K562 (cell line): ENCODE measurements around the gene RNASEH2A. TPM values are rescaled to one million over a fixed set of nuclear protein-coding genes. Genes with fewer than 3 reads are reported as not detected.

Experiments
- ARID1B ChIP-seq: fragments of 450-650 bp; IDR thresholded peaks from 2 replicates; pipeline ENCODE4 v1.6.1; 2016; ENCODE audit warnings: antibody characterized with exemption, mild to moderate bottlenecking, inconsistent platforms
- BRF1 ChIP-seq: IDR thresholded peaks from 3 replicates; pipeline ENCODE4 v1.6.1; 2011; ENCODE audit warnings: borderline replicate concordance, mild to moderate bottlenecking; ENCODE audit not compliant: insufficient read length; ENCODE audit errors: extremely low read depth
- CHCHD3 ChIP-seq: fragments of 250-450 bp; sonication (Bioruptor Pico); IDR thresholded peaks from 2 replicates; pipeline ENCODE4 v2.1.2; 2022; ENCODE audit warnings: mild to moderate bottlenecking
- DIDO1 ChIP-seq: fragments of 450-650 bp; IDR thresholded peaks from 2 replicates; pipeline ENCODE4 v1.6.1; 2016; ENCODE audit warnings: low read depth, missing biosample characterization, missing genetic modification characterization
- ETS2 ChIP-seq: IDR thresholded peaks from 2 replicates; pipeline ENCODE4 v1.6.1; 2016; ENCODE audit warnings: borderline replicate concordance, missing genetic modification characterization, mild to moderate bottlenecking, moderate library complexity, missing compliant biosample characterization; ENCODE audit not compliant: poor library complexity, severe bottlenecking
- ETV1 ChIP-seq: fragments of 450-650 bp; conservative IDR thresholded peaks from 2 replicates; pipeline ENCODE4 v1.6.1; 2016; ENCODE audit warnings: missing genetic modification characterization, control low read depth, low read depth, missing compliant biosample characterization
- GABPB1 ChIP-seq: sonication (generic); formaldehyde crosslinking; IDR thresholded peaks from 2 replicates; pipeline ENCODE4 v1.8.0; 2022; ENCODE audit warnings: mild to moderate bottlenecking, missing genetic modification reagents
- HLTF ChIP-seq: fragments of 450-650 bp; IDR thresholded peaks from 2 replicates; pipeline ENCODE4 v1.6.1; 2016
- HMG20B ChIP-seq: fragments of 250-450 bp; sonication (Bioruptor Pico); IDR thresholded peaks from 2 replicates; pipeline ENCODE4 v1.5.0; 2021; ENCODE audit warnings: mild to moderate bottlenecking
- HNRNPK ChIP-seq: fragments of 200-400 bp; formaldehyde crosslinking; IDR thresholded peaks from one replicate; pipeline ENCODE4 v1.6.1; 2018; ENCODE audit warnings: mild to moderate bottlenecking, low read depth, low read length; ENCODE audit not compliant: poor library complexity, severe bottlenecking
- KLF16 ChIP-seq: IDR thresholded peaks from 2 replicates; pipeline ENCODE4 v1.6.1; 2016; ENCODE audit warnings: antibody characterized with exemption
- MCM2 ChIP-seq: fragments of 450-650 bp; IDR thresholded peaks from 2 replicates; pipeline ENCODE4 v1.6.1; 2017; ENCODE audit warnings: low read depth, mild to moderate bottlenecking
- MYC ChIP-seq, 2 experiments: fragments of 250-450 bp in 1 of 2; sonication (Bioruptor Pico) in 1 of 2; IDR thresholded peaks; 2 replicates each; pipeline versions ENCODE4 v1.5.1 to v1.6.1; 2012 to 2021; ENCODE audit warnings: low read depth in 2 of 2, borderline replicate concordance in 1 of 2, improper control_type of control experiment in 1 of 2, low read length in 1 of 2, mild to moderate bottlenecking in 1 of 2, moderate library complexity in 1 of 2
- NCOA4 ChIP-seq: fragments of 450-650 bp; IDR thresholded peaks from 2 replicates; pipeline ENCODE4 v1.6.1; 2018; ENCODE audit warnings: mild to moderate bottlenecking; ENCODE audit not compliant: partially characterized antibody
- PHB ChIP-seq: fragments of 250-450 bp; sonication (Bioruptor Pico); IDR thresholded peaks from 2 replicates; pipeline ENCODE4 v1.5.0; 2021
- PHTF2 ChIP-seq: fragments of 250-450 bp; sonication (Bioruptor Pico); IDR thresholded peaks from 2 replicates; pipeline ENCODE4 v1.5.0; 2021; ENCODE audit warnings: mild to moderate bottlenecking
- RNF2 ChIP-seq: sonication (generic); IDR thresholded peaks from 2 replicates; pipeline ENCODE4 v1.6.1; 2016
- SP1 ChIP-seq: sonication (generic); formaldehyde crosslinking; IDR thresholded peaks from 2 replicates; pipeline ENCODE4 v1.8.1; 2022; ENCODE audit warnings: mild to moderate bottlenecking, missing genetic modification reagents
- TRIM25 ChIP-seq: fragments of 450-650 bp; IDR thresholded peaks from 2 replicates; pipeline ENCODE4 v1.7.0; 2016; ENCODE audit warnings: borderline replicate concordance
- ZFP36 ChIP-seq: fragments of 150-350 bp; IDR thresholded peaks from 2 replicates; pipeline ENCODE4 v1.6.1; 2018; ENCODE audit warnings: low read length, low read depth; ENCODE audit not compliant: partially characterized antibody
- ZNF184 ChIP-seq: sonication (generic); formaldehyde crosslinking; IDR thresholded peaks from 2 replicates; pipeline ENCODE4 v1.5.0; 2020; ENCODE audit warnings: missing genetic modification reagents
- ZNF197 ChIP-seq: fragments of 200-800 bp; sonication (Bioruptor generic); IDR thresholded peaks from 2 replicates; pipeline ENCODE4 v1.6.1; 2016; ENCODE audit warnings: low read depth, missing genetic modification characterization, missing compliant biosample characterization
- ZNF232 ChIP-seq: sonication (generic); formaldehyde crosslinking; IDR thresholded peaks from 2 replicates; pipeline ENCODE4 v1.8.0; 2022; ENCODE audit warnings: mild to moderate bottlenecking, missing genetic modification reagents
- ZNF384 ChIP-seq: IDR thresholded peaks from 2 replicates; pipeline ENCODE4 v1.6.1; 2012; ENCODE audit warnings: low read depth, low read length, improper control_type of control experiment
- polyA plus RNA-seq, 8 experiments: library from polyadenylated mRNA; depleted of rRNA in 4 of 8; stranded (reverse) in 5 of 8; unstranded in 3 of 8; fragments of >200 nt; fragmentation: Nextera tagmentation in 2 of 8; fragmentation: Illumina TruSeq in 1 of 8; extraction: Ambion mirVana in 2 of 8; extraction: Trizol in 1 of 8; gene quantifications; 2 replicates each; pipeline versions ENCODE4 v1.2.1 to v1.2.3, GENCODE V29; 2011 to 2014; ENCODE audit warnings: inconsistent platforms in 1 of 8, missing spikeins in 1 of 8
- total RNA-seq, 7 experiments: library from RNA; depleted of rRNA in 6 of 7; stranded (reverse); fragments of >200 nt in 6 of 7; fragmentation: Illumina TruSeq in 2 of 7; extraction: Trizol in 2 of 7; gene quantifications; 2 replicates each; pipeline versions ENCODE4 v1.2.1 to v1.2.3, GENCODE V29; 2011 to 2021; ENCODE audit warnings: low replicate concordance in 1 of 7
- TF ChIP-seq, protein P1 (sequence below): IDR thresholded peaks from 2 replicates; pipeline ENCODE4 v1.6.1; 2014; ENCODE audit warnings: antibody characterized with exemption
- TF ChIP-seq, protein P2 (sequence below): fragments of 250-450 bp; sonication (Bioruptor Pico); IDR thresholded peaks from 2 replicates; pipeline ENCODE4 v1.5.0; 2021

Gene RNASEH2A
- total and polyA plus RNA-seq, 9 of the 15 experiments (the other 6 are each of a cell fraction or from before 2014, with no cell fraction given): 22.3 to 78.0 (median 61.7) TPM

DNA sequence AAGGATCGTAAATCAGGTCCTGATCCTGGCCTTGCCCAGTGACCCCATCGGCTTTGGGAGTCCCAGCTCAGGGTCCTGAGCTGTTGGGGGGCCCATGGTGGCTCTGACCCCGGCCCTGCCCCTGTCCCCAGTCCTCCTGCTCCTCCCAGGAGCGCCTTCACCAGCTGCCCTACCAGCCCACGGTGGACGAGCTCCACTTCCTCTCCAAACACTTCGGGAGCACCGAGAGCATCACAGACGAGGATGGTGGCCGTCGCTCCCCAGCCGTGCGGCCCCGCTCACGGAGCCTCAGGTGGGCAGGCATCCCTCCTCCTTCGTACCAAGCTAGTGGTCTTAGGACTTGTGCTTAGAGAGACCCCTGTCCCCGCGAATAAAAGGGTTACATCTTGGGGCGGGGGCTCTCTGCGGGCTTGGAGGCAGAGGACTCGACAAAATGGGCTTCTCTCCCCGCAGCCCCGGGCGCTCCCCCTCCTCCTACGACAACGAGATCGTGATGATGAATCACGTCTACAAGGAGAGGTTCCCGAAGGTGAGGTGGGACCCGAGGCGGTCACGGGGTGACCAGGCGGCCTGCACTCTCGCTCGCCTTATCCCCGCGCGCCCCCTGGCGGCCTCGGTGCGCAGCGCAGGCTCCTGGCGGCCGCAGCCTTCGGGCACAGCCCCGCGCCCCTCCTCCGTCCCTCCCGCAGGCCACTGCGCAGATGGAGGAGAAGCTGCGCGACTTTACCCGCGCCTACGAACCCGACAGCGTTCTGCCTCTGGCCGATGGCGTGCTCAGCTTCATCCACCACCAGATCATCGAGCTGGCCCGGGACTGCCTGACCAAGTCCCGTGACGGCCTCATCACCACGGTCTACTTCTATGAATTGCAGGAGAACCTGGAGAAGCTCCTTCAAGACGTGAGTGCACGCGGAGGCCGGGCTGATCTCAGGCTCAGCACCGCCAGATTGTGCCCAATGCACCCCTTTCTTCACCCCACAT is 41.1 kb downstream of the RNASEH2A start (continued):
- TF ChIP-seq TRIM25 (no peak), ZNF384 (peak; percentile 50; the same call in 1 of the 2 replicates), ETS2 (tag) (no peak), GABPB1 (peak; percentile 78), CHCHD3 (CRISPR knock-in tag) (no peak), RNF2 (peak; percentile 28; the same call in 1 of the 2 replicates), ZNF184 (CRISPR knock-in tag) (no peak), HNRNPK (peak; percentile 22), PHTF2 (no peak), BRF1 (no peak), PHB (CRISPR knock-in tag) (no peak), HMG20B (CRISPR knock-in tag) (no peak), SP1 (peak; percentile 65), ZNF197 (CRISPR knock-in tag) (no peak), MYC (IDR thresholded peaks at IDR 0.05; ENCODE audit: low read depth, low read length) (0 out of 2 replicates have a peak, but pooled peaks have one; percentile 55), MYC (CRISPR knock-in tag; IDR thresholded peaks at IDR 0.05; ENCODE audit: borderline replicate concordance, low read depth) (no peak), NCOA4 (no peak), MCM2 (no peak), HLTF (no peak), DIDO1 (tag) (no peak), ZFP36 (peak; percentile 34), KLF16 (no peak), ETV1 (tag) (no peak), ZNF232 (CRISPR knock-in tag) (no peak), ARID1B (no peak)
- TF ChIP-seq, protein P1, sequence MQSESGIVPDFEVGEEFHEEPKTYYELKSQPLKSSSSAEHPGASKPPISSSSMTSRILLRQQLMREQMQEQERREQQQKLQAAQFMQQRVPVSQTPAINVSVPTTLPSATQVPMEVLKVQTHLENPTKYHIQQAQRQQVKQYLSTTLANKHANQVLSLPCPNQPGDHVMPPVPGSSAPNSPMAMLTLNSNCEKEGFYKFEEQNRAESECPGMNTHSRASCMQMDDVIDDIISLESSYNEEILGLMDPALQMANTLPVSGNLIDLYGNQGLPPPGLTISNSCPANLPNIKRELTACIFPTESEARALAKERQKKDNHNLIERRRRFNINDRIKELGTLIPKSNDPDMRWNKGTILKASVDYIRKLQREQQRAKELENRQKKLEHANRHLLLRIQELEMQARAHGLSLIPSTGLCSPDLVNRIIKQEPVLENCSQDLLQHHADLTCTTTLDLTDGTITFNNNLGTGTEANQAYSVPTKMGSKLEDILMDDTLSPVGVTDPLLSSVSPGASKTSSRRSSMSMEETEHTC: peak; percentile 97
- TF ChIP-seq, protein P2, sequence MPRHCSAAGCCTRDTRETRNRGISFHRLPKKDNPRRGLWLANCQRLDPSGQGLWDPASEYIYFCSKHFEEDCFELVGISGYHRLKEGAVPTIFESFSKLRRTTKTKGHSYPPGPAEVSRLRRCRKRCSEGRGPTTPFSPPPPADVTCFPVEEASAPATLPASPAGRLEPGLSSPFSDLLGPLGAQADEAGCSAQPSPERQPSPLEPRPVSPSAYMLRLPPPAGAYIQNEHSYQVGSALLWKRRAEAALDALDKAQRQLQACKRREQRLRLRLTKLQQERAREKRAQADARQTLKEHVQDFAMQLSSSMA: no peak
